LNCaP clone FGC (cell line): ENCODE measurements around the gene SCYGR7.
"Not testable (repeated sequence)": the region's sequence is repeated elsewhere in the genome, so short reads cannot be mapped to it uniquely, and the experiment has no call there.

Source experiments
- DNase-seq: peaks from one replicate; pipeline ENCODE4 v3.0.0-alpha.2; 2011; ENCODE audit warnings: low read depth
- H3K4me3 ChIP-seq: 2 replicates; pipeline ENCODE4 v1.5.1; 2011; ENCODE audit warnings: mild to moderate bottlenecking, low read depth, low read length, control low read depth
- TF ChIP-seq, protein P1 (sequence below): IDR thresholded peaks from 2 replicates; pipeline ENCODE4 v1.5.1; 2012; ENCODE audit warnings: mild to moderate bottlenecking; ENCODE audit not compliant: control insufficient read depth, insufficient read depth; ENCODE audit errors: extremely low read depth

The SCYGR7 gene

DNA sequence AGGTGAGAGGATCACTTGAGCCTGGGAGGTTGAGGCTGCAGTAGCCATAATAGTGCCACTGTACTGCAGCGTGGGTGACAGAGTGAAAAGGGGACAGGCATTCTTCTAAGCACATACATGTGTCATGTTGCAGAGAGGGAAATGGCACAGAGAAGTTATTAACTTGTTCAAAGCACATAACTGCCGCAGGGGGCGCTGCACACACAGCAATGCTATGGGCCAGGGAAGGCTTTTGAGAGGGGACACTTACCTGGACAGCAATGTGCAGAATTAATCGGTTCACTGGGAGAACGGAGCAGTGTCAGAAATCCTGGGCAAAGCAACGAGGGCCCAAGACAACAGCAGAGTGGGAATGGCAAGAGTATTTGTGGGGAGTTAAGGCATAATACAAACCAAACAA, 19.9 kb downstream of the SCYGR7 start:
- H3K4me3 ChIP-seq: no peak overlapping the region
- TF ChIP-seq, protein P1, sequence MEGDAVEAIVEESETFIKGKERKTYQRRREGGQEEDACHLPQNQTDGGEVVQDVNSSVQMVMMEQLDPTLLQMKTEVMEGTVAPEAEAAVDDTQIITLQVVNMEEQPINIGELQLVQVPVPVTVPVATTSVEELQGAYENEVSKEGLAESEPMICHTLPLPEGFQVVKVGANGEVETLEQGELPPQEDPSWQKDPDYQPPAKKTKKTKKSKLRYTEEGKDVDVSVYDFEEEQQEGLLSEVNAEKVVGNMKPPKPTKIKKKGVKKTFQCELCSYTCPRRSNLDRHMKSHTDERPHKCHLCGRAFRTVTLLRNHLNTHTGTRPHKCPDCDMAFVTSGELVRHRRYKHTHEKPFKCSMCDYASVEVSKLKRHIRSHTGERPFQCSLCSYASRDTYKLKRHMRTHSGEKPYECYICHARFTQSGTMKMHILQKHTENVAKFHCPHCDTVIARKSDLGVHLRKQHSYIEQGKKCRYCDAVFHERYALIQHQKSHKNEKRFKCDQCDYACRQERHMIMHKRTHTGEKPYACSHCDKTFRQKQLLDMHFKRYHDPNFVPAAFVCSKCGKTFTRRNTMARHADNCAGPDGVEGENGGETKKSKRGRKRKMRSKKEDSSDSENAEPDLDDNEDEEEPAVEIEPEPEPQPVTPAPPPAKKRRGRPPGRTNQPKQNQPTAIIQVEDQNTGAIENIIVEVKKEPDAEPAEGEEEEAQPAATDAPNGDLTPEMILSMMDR: 0 out of 2 replicates have a peak, but pooled peaks have one; percentile 12
- no peak for DNase-seq

DNA sequence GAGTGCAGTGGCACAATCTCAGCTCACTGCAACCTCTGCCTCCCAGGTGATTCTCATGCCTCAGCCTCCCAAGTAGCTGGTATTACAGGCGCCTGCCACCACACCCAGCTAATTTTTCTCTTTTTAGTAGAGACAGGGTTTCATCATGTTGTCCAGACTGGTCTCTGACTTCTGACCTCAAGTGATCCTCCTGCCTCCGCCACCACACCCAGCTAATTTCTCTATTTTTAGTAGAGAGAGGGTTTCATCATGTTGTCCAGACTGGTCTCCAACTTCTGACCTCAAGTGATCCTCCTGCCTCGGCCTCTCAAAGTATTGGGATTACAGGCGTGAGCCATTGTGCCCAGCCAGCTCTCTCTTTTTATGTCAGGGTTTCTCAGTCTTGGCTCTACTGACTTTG, 28.1 kb downstream of the SCYGR7 start:
- H3K4me3 ChIP-seq, DNase-seq: not testable (repeated sequence)

DNA sequence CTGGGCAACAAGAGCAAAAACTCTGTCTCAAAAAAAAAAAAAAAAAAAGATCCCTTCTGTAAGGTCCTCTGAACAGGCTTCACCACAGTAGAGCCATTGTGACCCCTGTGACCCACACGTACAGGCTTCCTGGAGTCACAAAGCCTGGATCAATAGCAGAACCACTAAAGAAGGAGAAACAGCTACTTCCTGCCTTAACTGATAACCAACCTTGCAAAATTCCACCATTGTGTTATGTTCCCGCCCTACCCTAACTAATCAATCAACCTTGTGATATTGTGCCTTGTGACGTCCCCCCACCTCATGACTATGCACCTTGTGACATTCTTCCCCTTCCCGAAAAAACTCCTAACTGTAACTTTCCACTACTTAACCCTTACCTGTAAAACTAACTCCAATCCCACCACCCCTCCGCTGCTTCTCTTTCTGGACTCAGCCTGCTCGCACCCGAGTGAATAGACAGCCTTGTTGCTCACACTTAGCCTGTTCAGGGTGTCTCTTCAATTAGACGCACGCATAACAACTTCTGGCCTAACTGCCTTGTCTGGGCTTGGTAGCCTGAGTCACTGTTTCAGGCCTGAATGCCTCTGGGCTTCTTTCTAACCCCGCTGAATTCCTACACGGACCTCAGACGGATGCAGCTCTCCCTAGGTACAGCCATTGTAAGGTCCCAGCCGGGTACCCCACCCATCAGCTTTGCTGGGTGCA, 31.4 kb downstream of the SCYGR7 start:
- TF ChIP-seq, protein P1: no peak
- no peak overlapping the region for H3K4me3 ChIP-seq
- DNase-seq: no peak

DNA sequence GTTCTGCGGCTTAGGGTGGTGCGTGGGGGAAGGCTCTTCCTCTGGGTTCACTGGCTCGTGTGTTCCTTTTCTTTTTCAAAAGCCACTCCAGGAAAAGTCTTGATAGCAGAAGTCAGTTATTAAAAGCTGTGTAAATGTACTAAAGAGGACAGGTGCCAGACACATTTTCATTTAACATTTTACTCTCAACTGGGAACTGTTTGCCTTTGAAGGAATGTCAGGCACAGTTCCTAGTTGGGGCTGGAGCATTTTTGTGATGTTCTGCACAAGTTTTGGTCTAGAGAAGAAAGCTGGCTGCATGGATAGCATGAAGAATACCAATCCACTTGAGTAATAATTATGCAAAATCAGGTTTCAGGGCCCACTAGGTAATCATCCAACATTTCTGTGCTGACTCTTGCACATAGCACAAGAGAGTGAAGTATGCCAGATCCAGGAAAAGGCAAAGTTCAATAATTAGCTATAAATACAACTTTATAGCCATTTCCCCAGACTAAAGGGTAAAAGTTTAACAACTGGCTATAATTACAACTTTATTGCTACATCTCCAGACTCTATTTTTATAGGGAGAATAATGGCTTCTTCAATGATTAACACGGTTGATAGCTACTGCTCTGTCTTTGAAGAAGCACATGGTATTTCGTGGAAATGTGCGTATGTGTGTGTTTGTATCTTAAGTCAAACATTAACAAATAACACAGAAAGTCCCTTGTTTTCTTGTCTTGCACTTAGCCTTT, 33.8 kb downstream of the SCYGR7 start:
- no peak for DNase-seq
- TF ChIP-seq, protein P1: no peak
- H3K4me3 ChIP-seq: no peak overlapping the region

DNA sequence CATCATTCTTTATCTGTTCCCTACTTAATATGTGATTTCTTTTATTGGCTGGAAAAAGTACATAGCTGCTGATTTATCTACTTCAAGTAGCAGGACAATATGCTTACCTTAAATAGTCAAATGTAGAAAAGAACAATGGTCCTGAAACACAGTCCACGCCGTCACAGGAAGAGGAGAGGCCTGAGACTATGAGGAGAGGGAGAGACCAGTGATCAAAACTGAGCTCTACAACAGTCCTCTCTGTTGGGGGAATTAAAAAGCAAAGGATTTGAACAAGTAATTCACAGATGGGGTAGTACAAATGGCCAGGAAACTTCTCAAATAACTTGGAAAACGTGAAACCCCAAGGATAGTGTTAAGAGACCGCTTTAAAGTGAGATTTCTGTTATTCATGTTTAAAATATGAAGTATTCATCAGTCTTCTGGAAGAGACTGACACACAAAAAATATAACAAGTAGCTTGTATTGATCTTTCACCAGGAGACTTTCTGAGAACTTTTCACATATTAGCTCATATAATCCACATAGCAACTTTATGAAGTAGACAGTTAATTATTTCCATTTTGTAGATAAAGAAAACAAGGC, 37.7 kb downstream of the SCYGR7 start:
- TF ChIP-seq, protein P1: no peak
- DNase-seq: no peak
- no peak overlapping the region for H3K4me3 ChIP-seq

DNA sequence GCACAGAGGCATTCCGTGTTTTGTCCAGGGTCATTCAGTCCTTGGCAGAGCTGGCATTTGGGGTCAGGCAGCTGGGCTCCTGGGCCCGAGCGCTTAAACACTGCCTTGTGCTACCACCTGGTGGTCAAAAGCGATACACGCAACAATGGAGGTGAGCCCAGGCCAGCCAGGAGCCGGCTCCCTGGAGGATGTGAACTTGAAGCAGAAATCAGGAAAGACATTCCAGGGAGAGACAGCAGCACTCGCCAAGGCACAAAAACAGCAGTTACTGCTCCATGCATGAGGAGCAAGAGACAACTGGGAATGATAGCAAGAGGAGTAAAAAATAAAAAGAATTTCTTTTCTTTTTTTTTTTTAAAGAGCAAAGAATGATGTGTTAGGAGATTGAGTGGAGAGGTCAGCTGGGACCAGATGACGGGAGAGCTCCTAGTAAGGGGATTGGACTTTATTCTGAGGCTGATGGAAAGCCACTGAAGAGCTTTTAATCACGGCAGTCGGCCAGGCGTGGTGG, 38.3 kb downstream of the SCYGR7 start:
- TF ChIP-seq, protein P1: peak; percentile 81
- H3K4me3 ChIP-seq: no peak overlapping the region
- no peak for DNase-seq

DNA sequence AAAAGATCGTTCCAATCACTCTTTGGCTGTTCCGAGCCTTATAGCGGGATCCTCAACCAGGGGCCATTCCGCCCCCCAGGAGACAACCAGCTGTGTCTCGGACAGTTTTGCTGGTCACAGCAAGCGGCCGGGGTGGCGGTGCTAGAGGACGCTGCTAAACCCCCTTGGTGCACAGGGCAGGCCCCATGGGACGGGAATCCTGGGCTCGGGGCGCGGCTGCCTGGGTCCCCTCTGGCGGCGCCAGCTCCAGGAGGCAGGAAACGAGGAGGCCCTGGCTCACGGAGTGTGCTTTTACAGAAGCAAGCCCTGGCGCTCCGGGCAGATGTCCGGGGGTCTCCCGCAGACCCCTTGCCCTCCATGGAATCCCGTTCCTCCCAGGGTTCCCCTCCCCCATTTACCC, 39.7 kb downstream of the SCYGR7 start:
- TF ChIP-seq, protein P1: no peak
- DNase-seq: no peak
- H3K4me3 ChIP-seq: no peak overlapping the region
